ENCODE measurements around the gene UBFD1.

The UBFD1 gene

DNA sequence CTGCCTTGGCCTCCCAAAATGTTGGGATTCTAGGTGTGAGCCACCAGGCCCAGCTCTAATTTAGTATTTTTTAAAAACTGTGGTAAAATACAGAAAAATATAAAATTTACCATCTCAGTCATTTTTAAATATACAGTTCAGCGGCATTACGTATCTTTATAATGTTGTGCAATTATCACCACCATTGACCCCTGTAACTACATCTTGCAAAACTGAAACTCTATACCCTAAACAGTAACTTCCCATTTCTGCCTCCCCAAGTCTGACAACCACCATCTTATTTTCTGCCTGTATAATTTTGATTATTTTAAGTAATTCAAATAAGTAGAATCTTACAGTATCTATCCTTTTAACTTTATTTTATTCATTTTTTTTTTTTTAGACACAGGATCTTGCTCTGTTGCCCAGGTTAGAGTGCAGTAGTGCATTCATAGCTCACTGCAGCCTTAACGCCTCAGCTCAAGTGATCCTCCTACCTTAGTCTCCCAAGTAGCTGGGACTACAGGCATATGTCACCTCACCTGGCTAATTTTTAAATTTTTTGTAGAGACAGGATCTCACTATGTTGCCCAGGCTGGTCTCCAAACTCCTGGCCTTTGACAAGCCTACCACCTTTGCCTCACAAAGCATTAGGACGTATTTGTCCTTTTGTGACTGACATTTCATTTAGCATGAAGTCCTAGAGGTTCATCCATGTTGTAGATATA is 36.3 kb upstream of the UBFD1 start:
- TF ChIP-seq, protein P1, sequence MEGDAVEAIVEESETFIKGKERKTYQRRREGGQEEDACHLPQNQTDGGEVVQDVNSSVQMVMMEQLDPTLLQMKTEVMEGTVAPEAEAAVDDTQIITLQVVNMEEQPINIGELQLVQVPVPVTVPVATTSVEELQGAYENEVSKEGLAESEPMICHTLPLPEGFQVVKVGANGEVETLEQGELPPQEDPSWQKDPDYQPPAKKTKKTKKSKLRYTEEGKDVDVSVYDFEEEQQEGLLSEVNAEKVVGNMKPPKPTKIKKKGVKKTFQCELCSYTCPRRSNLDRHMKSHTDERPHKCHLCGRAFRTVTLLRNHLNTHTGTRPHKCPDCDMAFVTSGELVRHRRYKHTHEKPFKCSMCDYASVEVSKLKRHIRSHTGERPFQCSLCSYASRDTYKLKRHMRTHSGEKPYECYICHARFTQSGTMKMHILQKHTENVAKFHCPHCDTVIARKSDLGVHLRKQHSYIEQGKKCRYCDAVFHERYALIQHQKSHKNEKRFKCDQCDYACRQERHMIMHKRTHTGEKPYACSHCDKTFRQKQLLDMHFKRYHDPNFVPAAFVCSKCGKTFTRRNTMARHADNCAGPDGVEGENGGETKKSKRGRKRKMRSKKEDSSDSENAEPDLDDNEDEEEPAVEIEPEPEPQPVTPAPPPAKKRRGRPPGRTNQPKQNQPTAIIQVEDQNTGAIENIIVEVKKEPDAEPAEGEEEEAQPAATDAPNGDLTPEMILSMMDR (IDR thresholded peaks at IDR 0.05; ENCODE audit: poor library complexity, severe bottlenecking): no peak
- DNase-seq (ENCODE audit: low spot score) (no peak), ATAC-seq (ENCODE audit: low read depth) (no peak)
- Histone ChIP-seq H3K27ac (ENCODE audit: poor library complexity, severe bottlenecking) (no peak overlapping the region), H3K4me1 (ENCODE audit: insufficient read depth, poor library complexity, severe bottlenecking) (no peaks in the 10 kb centered on the region), H3K9me3 (ENCODE audit: severe bottlenecking) (no peaks in the 10 kb centered on the region), H3K36me3 (ENCODE audit: low read depth) (peaks cover 61% of the 10 kb centered on the region), H3K27me3 (ENCODE audit: insufficient read depth, poor library complexity, severe bottlenecking) (no peaks in the 10 kb centered on the region), H3K4me3 (ENCODE audit: severe bottlenecking) (no peak overlapping the region)

DNA sequence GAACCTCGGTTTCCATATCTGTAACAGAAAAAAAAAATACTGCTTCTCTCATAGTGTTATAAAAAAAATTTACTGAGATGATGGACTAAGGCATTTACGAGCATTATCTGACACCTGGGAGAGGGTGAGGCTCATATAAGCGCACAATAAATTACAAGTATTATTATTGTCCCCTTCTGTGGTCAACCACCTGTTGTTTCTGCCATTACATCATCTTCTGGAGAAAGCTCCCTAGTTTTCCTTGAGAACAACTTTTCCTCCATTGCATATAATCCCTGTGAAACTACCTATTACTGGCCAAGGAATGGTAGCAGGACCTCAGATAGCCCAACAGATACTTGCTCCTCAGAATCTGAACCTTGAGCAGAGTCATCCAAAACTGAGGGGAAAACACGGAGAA is 35.6 kb upstream of the UBFD1 start:
- Histone ChIP-seq H3K36me3 (ENCODE audit: low read depth) (peaks cover 67% of the 10 kb centered on the region), H3K27ac (ENCODE audit: poor library complexity, severe bottlenecking) (no peak overlapping the region), H3K4me3 (ENCODE audit: severe bottlenecking) (no peak overlapping the region), H3K4me1 (ENCODE audit: insufficient read depth, poor library complexity, severe bottlenecking) (no peaks in the 10 kb centered on the region), H3K27me3 (ENCODE audit: insufficient read depth, poor library complexity, severe bottlenecking) (no peaks in the 10 kb centered on the region), H3K9me3 (ENCODE audit: severe bottlenecking) (no peaks in the 10 kb centered on the region)
- DNase-seq (ENCODE audit: low spot score) (no peak), ATAC-seq (ENCODE audit: low read depth) (no peak)
- TF ChIP-seq, protein P1 (IDR thresholded peaks at IDR 0.05; ENCODE audit: poor library complexity, severe bottlenecking): no peak

DNA sequence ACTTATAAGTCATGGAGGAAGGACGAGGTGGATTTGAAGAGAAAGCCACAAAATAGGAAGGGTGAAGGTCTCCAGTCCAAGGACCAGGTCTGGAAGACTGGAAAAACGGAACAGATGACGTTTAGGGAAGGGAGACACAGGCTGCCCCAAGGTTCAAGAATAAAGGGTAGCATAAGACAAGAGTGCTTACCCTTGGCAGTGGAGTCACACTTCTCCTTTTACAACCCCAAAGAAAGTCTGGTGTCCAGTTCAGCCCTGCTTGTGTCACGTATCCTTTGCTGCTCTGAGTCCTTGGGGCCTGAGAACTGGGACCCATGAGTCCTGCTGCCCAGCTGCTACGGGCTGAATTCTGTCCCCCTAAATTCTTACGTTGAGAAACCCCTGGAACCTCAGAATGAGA is 34.2 kb upstream of the UBFD1 start:
- no peaks in the 10 kb centered on the region for H3K9me3 ChIP-seq (ENCODE audit: severe bottlenecking)
- H3K36me3 ChIP-seq (ENCODE audit: low read depth): peaks cover 75% of the 10 kb centered on the region
- no peaks in the 10 kb centered on the region for H3K4me1 ChIP-seq (ENCODE audit: insufficient read depth, poor library complexity, severe bottlenecking)
- DNase-seq (ENCODE audit: low spot score) (no peak), ATAC-seq (ENCODE audit: low read depth) (no peak)
- TF ChIP-seq, protein P1 (IDR thresholded peaks at IDR 0.05; ENCODE audit: poor library complexity, severe bottlenecking): no peak
- H3K27ac ChIP-seq (ENCODE audit: poor library complexity, severe bottlenecking): no peak overlapping the region
- H3K27me3 ChIP-seq (ENCODE audit: insufficient read depth, poor library complexity, severe bottlenecking): no peaks in the 10 kb centered on the region
- no peak overlapping the region for H3K4me3 ChIP-seq (ENCODE audit: severe bottlenecking)

DNA sequence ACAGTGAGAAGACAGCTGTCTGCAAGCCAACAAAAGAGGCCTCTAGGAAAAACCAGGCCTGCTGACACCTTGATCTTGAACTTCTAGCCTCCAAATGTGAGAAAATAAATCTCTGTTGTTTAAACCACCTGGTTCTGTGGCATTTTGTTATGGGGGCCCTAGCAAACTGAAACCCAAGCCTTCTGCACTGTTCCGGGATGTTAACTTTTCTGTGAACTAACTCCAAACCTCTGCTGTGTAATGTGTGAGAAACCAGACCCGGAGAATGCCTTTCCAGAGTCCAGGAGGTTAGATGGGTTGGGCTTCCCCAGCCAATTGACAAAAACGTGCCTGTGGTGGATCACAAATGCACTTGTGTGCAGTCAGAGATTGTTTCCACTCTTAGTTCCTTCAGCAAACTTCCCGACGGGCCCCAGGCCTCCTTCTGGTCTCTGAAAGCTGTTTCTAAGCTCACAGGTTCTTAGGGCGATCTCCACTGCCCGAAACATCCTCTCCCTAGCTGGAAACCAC is 33.6 kb upstream of the UBFD1 start:
- Histone ChIP-seq H3K4me1 (ENCODE audit: insufficient read depth, poor library complexity, severe bottlenecking) (no peaks in the 10 kb centered on the region), H3K9me3 (ENCODE audit: severe bottlenecking) (no peaks in the 10 kb centered on the region), H3K27me3 (ENCODE audit: insufficient read depth, poor library complexity, severe bottlenecking) (no peaks in the 10 kb centered on the region), H3K4me3 (ENCODE audit: severe bottlenecking) (no peak overlapping the region), H3K27ac (ENCODE audit: poor library complexity, severe bottlenecking) (no peak overlapping the region), H3K36me3 (ENCODE audit: low read depth) (peaks cover 77% of the 10 kb centered on the region)
- no peak for DNase-seq (ENCODE audit: low spot score)
- TF ChIP-seq, protein P1 (IDR thresholded peaks at IDR 0.05; ENCODE audit: poor library complexity, severe bottlenecking): no peak
- no peak for ATAC-seq (ENCODE audit: low read depth)

DNA sequence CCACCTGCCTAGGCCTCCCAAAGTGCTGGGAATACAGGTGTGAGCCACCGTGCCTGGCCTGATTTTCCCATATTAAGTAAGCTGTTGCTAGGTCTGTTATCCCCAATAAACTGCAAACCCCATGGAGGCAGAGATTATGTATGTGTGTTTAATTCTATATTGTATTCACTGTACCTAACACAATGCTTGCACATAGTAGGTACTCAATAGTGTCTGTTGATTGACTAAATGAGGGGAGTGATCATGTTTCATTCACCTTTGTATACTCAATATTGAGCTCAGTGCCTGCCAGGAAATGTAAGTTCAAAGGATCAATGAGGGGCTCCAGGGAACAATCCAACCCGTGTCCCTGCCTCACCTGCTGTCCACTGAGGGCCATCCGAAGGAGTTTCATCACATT is 32.6 kb upstream of the UBFD1 start:
- ATAC-seq (ENCODE audit: low read depth) (no peak), DNase-seq (ENCODE audit: low spot score) (no peak)
- no peak overlapping the region for H3K4me3 ChIP-seq (ENCODE audit: severe bottlenecking)
- H3K4me1 ChIP-seq (ENCODE audit: insufficient read depth, poor library complexity, severe bottlenecking): no peaks in the 10 kb centered on the region
- no peaks in the 10 kb centered on the region for H3K27me3 ChIP-seq (ENCODE audit: insufficient read depth, poor library complexity, severe bottlenecking)
- H3K36me3 ChIP-seq (ENCODE audit: low read depth): peaks cover 72% of the 10 kb centered on the region
- H3K9me3 ChIP-seq (ENCODE audit: severe bottlenecking): no peaks in the 10 kb centered on the region
- H3K27ac ChIP-seq (ENCODE audit: poor library complexity, severe bottlenecking): no peak overlapping the region
- TF ChIP-seq, protein P1 (IDR thresholded peaks at IDR 0.05; ENCODE audit: poor library complexity, severe bottlenecking): no peak
